Fibroblast of skin of back (primary cell): ENCODE measurements around the gene MED12L.

Experiments used
- DNase-seq: peaks from one replicate; pipeline ENCODE4 v3.0.0-alpha.2; 2013

The MED12L gene

DNA sequence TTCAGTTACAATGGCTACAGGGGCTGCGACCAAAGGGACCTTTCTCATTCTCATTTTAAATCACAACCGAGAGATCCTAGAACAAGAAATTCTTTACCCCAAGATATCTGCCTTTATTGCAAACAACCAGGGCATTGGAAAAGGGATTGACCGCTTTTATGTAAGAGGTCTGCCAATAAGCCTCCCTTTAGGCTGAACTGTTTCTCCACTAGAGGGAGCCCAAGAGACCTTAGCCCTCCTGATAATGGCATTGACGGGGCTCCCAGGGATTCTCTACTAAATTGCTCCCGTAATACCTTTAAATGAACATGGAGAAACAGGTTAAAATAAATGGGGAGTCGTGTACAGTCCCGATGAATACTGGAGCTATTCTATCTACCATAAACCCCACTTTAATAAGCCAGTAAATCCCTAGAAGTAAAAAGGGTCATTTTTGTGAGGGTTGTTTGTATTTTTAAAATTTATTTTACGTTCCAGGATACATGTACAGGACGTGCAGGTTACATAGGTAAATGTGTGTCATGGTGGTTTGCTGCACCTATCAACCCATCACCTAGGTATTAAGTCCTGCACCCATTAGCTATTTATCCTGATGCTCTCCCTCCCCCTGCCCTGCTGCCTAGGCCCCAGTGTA, 382.9 kb downstream of the MED12L start:
- DNase-seq, result peak; percentile 61

DNA sequence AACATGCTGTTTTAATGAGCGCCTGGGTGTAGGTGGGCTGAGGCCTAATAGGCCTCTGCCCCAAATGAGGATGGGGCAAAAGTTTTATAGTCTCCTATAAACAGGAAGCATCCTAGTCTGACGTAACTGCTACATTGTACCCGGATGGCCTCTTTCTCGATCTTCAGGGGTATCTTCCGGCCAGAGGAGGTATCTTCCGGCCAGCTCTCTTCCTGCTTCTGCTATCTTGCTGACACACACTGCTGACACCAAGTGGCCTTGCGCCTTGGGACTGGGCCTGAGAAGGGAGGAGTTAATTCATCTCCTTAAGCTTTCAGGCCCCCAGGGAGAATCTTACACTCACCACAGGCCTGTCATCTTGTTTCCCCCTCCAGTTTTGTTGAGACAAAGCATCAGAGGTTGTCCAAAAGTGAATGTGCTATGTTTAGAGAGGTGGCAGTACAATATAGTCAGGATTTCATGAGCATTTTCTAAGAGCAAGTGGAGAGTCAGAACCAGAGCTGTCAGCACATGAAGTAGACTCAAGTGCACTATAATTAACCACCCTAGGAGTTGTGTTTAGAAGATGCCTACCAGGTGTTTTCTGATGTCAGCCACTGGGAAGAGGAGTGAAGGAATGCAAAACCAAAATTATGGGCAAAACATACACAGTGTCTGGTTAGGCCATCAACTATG, 391.0 kb downstream of the MED12L start:
- no peak for DNase-seq

GRCh38 chr3:151477591-151478334, 392.3 kb downstream of the MED12L start:
- no peak for DNase-seq

GRCh38 chr3:151478335-151478697, 392.9 kb downstream of the MED12L start:
- DNase-seq, result no peak

GRCh38 chr3:151479452-151479851, 394.0 kb downstream of the MED12L start:
- no peak for DNase-seq

- DNase-seq, result no peak
Measured at GRCh38 chr3:151480492-151480891, 395.0 kb downstream of the MED12L start.

DNA sequence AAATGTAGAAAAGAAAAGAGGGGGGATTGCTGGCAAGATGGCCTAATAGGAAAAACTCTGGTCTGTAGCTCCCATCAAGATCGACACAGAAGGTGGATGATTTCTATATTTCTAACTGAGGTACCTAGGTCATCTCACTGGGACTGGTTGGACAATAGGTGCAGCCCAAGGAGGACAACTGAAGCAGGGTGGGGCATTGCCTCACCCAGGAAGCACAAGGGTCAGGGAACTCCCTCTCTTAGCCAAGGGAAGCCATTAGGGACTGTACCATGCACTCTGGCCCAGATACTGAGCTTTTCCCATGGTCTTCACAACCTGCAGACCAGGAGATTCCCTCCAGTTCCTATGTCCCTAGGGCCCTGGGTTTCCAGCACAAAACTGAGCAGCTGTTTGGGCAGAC, 398.0 kb downstream of the MED12L start:
- DNase-seq, result no peak

- no peak for DNase-seq
Measured at GRCh38 chr3:151483961-151484520, 398.6 kb downstream of the MED12L start.
